HEK293 (cell line): ENCODE data around the gene TCEANC2.

Experiments used
- CTCF ChIP-seq: fragments of 450-650 bp; formaldehyde crosslinking; IDR thresholded peaks from 2 replicates; pipeline ENCODE4 v1.5.1; 2016; ENCODE audit warnings: missing biosample characterization, missing genetic modification characterization
- KLF7 ChIP-seq: fragments of 450-650 bp; formaldehyde crosslinking; IDR thresholded peaks from 2 replicates; pipeline ENCODE4 v1.5.1; 2016; ENCODE audit warnings: missing biosample characterization, missing genetic modification characterization, borderline replicate concordance
- REST ChIP-seq: fragments of 450-650 bp; formaldehyde crosslinking; IDR thresholded peaks from 2 replicates; pipeline ENCODE4 v1.5.1; 2016; ENCODE audit warnings: missing biosample characterization, missing genetic modification characterization
- ZFP3 ChIP-seq: fragments of 450-650 bp; formaldehyde crosslinking; IDR thresholded peaks from 2 replicates; pipeline ENCODE4 v1.5.1; 2016; ENCODE audit warnings: low read depth, missing biosample characterization, missing genetic modification characterization
- ZNF132 ChIP-seq: fragments of 450-650 bp; formaldehyde crosslinking; IDR thresholded peaks from 2 replicates; pipeline ENCODE4 v1.5.1; 2017; ENCODE audit warnings: missing biosample characterization, missing genetic modification characterization, borderline replicate concordance
- ZNF791 ChIP-seq: fragments of 450-650 bp; formaldehyde crosslinking; IDR thresholded peaks from 2 replicates; pipeline ENCODE4 v1.5.1; 2016; ENCODE audit warnings: missing biosample characterization, missing genetic modification characterization
- TF ChIP-seq, protein P1 (sequence below): fragments of 450-650 bp; formaldehyde crosslinking; IDR thresholded peaks from 2 replicates; pipeline ENCODE4 v1.5.1; 2016; ENCODE audit warnings: missing biosample characterization, missing genetic modification characterization

GRCh38 chr1:54126271-54126815 is 72.9 kb downstream of the TCEANC2 start:
- TF ChIP-seq ZNF132 (tag by site-specific recombination) = no peak
- no peak for TF ChIP-seq ZFP3 (tag by site-specific recombination)
- TF ChIP-seq, protein P1, sequence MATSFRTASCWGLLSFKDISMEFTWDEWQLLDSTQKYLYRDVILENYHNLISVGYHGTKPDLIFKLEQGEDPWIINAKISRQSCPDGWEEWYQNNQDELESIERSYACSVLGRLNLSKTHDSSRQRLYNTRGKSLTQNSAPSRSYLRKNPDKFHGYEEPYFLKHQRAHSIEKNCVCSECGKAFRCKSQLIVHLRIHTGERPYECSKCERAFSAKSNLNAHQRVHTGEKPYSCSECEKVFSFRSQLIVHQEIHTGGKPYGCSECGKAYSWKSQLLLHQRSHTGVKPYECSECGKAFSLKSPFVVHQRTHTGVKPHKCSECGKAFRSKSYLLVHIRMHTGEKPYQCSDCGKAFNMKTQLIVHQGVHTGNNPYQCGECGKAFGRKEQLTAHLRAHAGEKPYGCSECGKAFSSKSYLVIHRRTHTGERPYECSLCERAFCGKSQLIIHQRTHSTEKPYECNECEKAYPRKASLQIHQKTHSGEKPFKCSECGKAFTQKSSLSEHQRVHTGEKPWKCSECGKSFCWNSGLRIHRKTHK = no peak
- no peak for TF ChIP-seq ZNF791 (tag by site-specific recombination)
- TF ChIP-seq CTCF = no peak
- TF ChIP-seq REST (tag by site-specific recombination) = no peak
- no peak for TF ChIP-seq KLF7 (tag by site-specific recombination)
